Jurkat, Clone E6-1 (cell line): ENCODE measurements around the gene AMN.

ENCODE experiments used
- DNase-seq: peaks from one replicate; pipeline ENCODE4 v3.0.0-alpha.2; 2011; ENCODE audit warnings: low read depth, low spot score
- H3K4me3 ChIP-seq: 2 replicates; pipeline ENCODE4 v1.5.1; 2011; ENCODE audit warnings: mild to moderate bottlenecking, low read length, control low read depth, moderate library complexity

Gene AMN

GRCh38 chr14:102909462-102909861 lies 13.0 kb upstream of the AMN start:
- no peak overlapping the region for H3K4me3 ChIP-seq

GRCh38 chr14:102909911-102910310 lies 12.6 kb upstream of the AMN start:
- no peak for DNase-seq
- no peak overlapping the region for H3K4me3 ChIP-seq

More at GRCh38 chr14:102909462-102909861, 13.0 kb upstream of the AMN start:
- no peak for DNase-seq

GRCh38 chr14:102910442-102910841 lies 12.0 kb upstream of the AMN start:
- H3K4me3 ChIP-seq: no peak overlapping the region
- DNase-seq: no peak

- no peak for DNase-seq
- H3K4me3 ChIP-seq: no peak overlapping the region
These were observed 10.9 kb upstream of the AMN start for GRCh38 chr14:102911541-102911951.

- H3K4me3 ChIP-seq: no peak overlapping the region
- DNase-seq: no peak
These were observed 10.3 kb upstream of the AMN start for GRCh38 chr14:102911991-102912761.

- no peak for DNase-seq
- H3K4me3 ChIP-seq: no peak overlapping the region
These were observed 8.9 kb upstream of the AMN start for GRCh38 chr14:102913341-102914211.

- no peak for DNase-seq
- no peak overlapping the region for H3K4me3 ChIP-seq
These were observed 7.8 kb upstream of the AMN start for GRCh38 chr14:102914474-102915291.

- no peak overlapping the region for H3K4me3 ChIP-seq
- DNase-seq: no peak
These were observed 7.0 kb upstream of the AMN start for GRCh38 chr14:102915292-102916110.

GRCh38 chr14:102916347-102917055 lies 6.0 kb upstream of the AMN start:
- DNase-seq: no peak
- no peak overlapping the region for H3K4me3 ChIP-seq

GRCh38 chr14:102917056-102917385 lies 5.4 kb upstream of the AMN start:
- H3K4me3 ChIP-seq: no peak overlapping the region
- DNase-seq: no peak

GRCh38 chr14:102917469-102918211 lies 4.8 kb upstream of the AMN start:
- H3K4me3 ChIP-seq: no peak overlapping the region
- peak; percentile 39 for DNase-seq

GRCh38 chr14:102918438-102918837 lies 4.0 kb upstream of the AMN start:
- H3K4me3 ChIP-seq: no peak overlapping the region
- no peak for DNase-seq

- H3K4me3 ChIP-seq: no peak overlapping the region
- no peak for DNase-seq
These were observed 2.0 kb upstream of the AMN start for GRCh38 chr14:102920273-102920997.

GRCh38 chr14:102920998-102921304 lies 1.5 kb upstream of the AMN start:
- H3K4me3 ChIP-seq: no peak overlapping the region

GRCh38 chr14:102923201-102923924 lies 900 bp downstream of the AMN start:
- no peak for DNase-seq
- no peak overlapping the region for H3K4me3 ChIP-seq

More at GRCh38 chr14:102920998-102921304, 1.5 kb upstream of the AMN start:
- DNase-seq: no peak

GRCh38 chr14:102923925-102924486 lies 1.5 kb downstream of the AMN start:
- H3K4me3 ChIP-seq: no peak overlapping the region
- DNase-seq: no peak
